HG03571 (cell line): ENCODE results near the gene PAQR6.
A peak's percentile ranks its signal among the peaks of the same experiment; 100 is the strongest.

Experiments used
- ATAC-seq: cut with Tn5 transposase; IDR thresholded peaks from one replicate; pipeline ENCODE4 v1.9.1; 2021; ENCODE audit not compliant: unreplicated experiment

The PAQR6 gene

DNA sequence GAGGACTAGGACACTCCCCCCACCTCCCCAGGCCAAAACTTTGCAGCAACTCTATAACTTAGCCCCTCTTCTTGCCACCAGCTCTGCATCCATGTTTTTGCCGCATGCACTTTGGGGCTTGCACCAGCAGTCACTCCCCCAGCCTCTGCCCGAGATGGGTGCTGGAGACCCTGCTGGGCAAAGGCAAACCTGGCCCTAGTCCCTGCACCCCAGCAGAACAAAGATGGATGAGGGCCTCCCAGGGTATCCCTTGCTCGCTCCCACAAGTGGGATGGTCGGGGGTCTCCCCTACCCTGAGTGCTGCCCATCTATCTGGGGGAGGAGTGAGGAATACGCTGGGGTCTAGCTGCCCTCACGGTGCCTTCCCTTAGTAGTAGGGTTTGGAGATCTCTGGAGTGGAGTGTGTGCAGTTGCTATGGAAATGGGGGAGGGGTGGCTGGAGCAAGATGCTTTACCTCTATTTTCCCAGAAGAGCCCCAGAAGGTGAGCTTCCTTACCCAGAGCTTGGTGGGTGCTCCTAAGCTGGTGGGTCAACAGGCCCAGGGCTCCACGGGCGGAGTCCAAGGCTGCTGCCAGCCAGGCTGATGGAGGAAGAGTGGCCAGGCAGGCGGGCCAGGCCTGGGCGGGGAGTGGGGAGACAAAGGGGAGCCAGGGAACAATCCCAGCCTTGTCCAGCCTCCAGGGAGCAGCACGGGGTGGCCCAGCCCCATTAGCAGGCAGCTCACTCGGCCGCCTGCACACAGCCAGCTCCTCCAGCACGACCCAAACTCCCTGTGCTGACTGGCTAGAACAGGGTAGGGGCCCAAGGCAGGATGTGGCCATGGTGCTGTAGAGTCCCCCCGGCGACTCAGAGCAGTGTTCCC is at the start of gene PAQR6:
PAQR6 (minus strand) TSS at position 597 of the 863 bp plus-strand sequence. CDS start 1,325 bp downstream, outside the sequence.
- ATAC-seq, result no peak

- ATAC-seq, result no peak
These were observed 47.6 kb upstream of the PAQR6 start, which contains the start of gene GLMP for GRCh38 chr1:156295391-156295947. Gene GLMP (minus strand): TSS chr1:156295679. CDS start chr1:156295645, 34 bp downstream.

GRCh38 chr1:156293895-156294294 is 46.0 kb upstream of the PAQR6 start:
- ATAC-seq, result no peak

GRCh38 chr1:156293098-156293434 is 45.2 kb upstream of the PAQR6 start:
- no peak for ATAC-seq

DNA sequence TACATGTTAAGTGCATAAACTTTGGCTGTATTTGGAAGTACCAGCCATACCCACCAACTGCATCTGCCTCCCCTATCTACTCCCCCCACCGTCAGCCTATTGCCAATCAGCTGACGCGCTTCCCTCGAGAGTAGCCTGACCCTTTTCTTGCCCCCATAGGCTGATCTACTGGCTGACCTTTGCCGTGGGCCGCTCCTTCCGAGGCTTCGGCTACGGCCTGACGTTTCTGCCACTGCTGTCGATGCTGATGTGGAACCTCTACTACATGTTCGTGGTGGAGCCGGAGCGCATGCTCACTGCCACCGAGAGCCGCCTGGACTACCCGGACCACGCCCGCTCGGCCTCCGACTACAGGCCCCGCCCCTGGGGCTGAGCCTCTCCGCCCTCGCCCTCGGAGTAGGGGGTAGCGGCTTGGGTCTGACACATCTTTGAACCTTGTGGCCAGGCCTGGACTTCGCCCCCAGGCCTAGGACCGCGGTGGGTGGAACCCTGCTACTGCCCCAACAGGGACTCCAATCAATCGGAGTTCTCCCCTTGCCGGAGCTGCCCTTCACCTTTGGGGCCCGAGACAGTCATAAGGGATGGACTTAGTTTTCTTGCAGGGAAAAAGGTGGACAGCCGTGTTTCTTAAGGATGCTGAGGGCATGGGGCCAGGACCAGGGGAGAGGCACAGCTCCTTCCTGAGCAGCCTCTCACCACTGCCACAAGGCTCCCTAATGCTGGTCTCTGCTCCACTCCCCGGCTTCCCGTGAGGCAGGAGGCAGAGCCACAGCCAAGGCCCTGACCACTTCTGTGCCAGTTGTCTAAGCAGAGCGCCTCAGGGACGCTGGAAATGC is 43.6 kb upstream of the PAQR6 start:
- ATAC-seq, result no peak

DNA sequence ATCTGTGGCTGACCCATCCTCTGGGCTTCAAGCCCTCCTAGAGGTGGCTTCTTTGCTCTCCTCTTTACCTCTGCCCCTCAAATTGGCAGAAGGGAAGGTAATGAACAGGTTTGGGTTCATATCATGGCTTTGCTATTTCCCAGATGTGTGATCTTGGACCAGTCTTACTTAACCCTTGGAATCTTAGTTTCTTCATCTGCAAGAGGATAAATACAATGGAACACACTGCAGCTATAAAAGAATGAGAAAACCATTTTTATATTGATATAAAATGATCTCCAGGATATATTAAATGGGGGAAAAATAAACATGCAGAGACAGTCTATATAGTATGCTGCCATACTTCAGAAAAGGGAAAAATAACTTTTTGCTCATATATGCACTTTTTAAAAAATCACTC is 42.0 kb upstream of the PAQR6 start:
- no peak for ATAC-seq

- ATAC-seq, result no peak
These were observed 38.2 kb upstream of the PAQR6 start for GRCh38 chr1:156286061-156286460.

GRCh38 chr1:156285437-156285836 is 37.6 kb upstream of the PAQR6 start:
- no peak for ATAC-seq

GRCh38 chr1:156284757-156285156 is 36.9 kb upstream of the PAQR6 start:
- no peak for ATAC-seq

DNA sequence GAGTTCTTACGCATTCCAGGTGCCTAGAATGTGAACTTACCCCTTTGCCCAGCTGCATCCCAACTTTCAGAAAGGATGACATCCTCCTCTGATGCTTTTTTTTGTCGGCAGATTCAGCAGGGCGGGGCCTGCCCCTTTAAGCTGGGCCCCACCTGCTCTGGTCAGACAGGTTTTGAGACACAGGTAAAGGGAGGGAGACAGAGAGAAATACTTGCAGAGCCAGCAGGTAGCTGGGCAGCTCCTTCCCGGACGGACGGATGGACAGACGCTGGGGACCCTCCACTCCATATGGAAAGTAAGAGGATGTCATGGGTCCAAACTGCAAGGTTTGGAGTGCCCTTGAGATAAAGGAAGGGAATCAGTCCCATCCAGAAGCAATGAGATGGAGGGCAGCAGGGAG is 36.3 kb upstream of the PAQR6 start, which contains the start of gene TMEM79:
TMEM79 (plus strand) TSS at position 214 of the 400 bp plus-strand sequence. CDS start 902 bp downstream, outside the sequence.
- ATAC-seq, result no peak

DNA sequence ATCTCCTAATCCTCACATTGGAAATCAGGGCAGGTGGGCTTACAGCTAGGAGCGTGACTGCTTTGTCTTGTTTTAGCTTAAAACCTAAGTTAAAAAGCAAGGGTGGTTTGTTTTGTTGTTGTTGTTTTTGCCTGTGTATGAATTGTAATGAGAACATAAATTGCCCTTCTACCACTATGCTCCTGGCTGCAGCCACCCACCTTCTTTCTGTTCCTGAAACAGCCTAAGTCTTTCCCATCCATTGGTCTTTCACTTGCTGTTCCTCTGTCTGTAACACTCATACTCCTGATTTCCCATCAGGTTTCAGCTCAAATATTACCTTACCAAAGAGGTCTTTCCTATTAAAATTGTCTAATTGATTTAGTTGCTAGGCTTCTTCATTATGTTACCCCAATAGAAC is 35.7 kb upstream of the PAQR6 start:
- ATAC-seq, result no peak

GRCh38 chr1:156282479-156283222 is 34.8 kb upstream of the PAQR6 start, which contains the start of gene SMG5:
Gene SMG5 (minus strand): TSS chr1:156282825. CDS start chr1:156282680, 145 bp downstream.
- peak; percentile 79 for ATAC-seq

- ATAC-seq, result no peak
These were observed 34.0 kb upstream of the PAQR6 start for GRCh38 chr1:156281693-156282478.

DNA sequence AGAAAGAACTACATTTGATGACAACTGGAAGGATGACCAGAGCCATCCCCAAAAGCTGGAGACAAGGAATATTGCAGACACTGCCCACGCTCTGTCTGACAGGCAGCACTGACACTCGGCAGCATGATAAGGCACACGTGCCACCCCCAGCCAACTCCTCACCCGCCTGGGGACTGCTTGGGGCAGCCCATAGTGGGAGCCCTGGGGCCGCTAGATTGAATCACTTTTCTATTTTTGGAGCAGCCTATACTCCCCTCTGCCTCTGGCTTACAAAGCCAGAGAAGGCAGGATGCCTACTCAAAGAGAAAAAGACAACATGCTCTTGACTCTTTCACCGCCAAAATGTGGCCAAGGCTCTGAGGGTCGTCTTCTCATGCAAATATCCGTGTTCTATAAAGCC is 33.4 kb upstream of the PAQR6 start:
- no peak for ATAC-seq

GRCh38 chr1:156279837-156280236 is 32.0 kb upstream of the PAQR6 start:
- no peak for ATAC-seq

GRCh38 chr1:156276966-156277381 is 29.1 kb upstream of the PAQR6 start:
- no peak for ATAC-seq

DNA sequence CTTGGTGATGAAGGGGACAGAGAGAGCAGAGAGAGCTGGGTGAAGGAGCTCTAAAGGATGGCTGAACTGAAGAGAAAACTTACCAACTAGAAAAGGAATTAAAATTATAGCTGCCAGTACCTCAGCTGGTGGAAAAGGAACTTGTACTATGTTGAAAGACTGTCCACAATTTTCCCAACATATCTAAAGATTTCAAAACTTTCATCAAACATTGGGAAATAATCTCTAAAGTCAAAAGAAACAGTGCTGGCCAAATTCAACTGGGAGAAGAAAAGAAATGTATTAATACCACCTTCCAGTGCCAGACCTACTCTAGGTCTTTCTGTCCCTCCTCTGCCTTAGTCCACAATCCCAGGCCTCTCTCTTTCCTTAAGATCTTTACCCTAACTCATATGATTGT is 28.7 kb upstream of the PAQR6 start:
- no peak for ATAC-seq

- no peak for ATAC-seq
These were observed 22.5 kb upstream of the PAQR6 start for GRCh38 chr1:156270314-156270713.

DNA sequence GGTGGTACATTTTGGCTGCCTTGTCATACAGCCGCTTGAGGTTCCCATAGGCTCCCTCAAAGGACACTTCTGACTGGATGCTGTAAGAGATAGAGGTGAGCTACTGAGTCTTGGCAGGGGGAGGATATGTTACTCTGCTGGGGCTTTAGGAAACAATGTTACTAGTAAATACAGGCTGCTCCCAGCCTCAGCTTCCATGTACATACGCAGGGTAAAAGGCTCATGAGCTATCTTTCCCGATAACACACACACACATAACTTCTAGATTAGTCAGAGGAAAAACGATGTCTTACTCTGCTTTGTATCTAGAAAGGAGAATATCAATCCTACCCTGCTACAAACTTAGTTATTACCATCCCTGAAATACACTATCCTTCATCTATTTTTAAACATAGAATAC is 20.5 kb upstream of the PAQR6 start:
- no peak for ATAC-seq

DNA sequence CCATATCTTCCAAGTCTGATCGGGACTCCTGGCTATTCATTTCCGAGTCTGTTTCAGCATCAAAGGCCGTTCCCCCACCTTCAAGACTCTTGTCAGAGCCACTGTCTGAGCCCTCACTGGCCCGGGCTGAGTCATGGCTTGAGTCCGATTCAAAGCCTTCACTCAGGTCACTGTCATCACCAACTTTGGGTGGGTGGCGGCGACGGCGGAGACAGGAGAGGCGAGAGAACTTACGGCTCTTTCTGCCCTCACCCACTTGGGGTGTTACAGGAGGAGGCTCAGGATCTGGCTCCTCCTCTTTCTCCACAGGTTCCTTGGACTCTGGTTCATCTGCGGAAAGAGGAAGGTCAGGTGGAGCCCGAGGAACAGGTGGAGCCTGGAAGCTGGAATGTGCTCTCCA is 18.2 kb upstream of the PAQR6 start:
- ATAC-seq, result no peak
